HEK293 (cell line): ENCODE results near the gene UTP4.

ENCODE experiments used
- AEBP2 ChIP-seq: fragments of 450-650 bp; formaldehyde crosslinking; IDR thresholded peaks from 2 replicates; pipeline ENCODE4 v1.5.1; 2016; ENCODE audit warnings: missing biosample characterization, missing genetic modification characterization, borderline replicate concordance
- CTCF ChIP-seq: fragments of 450-650 bp; formaldehyde crosslinking; IDR thresholded peaks from 2 replicates; pipeline ENCODE4 v1.5.1; 2016; ENCODE audit warnings: missing biosample characterization, missing genetic modification characterization
- GLIS2 ChIP-seq: fragments of 450-650 bp; formaldehyde crosslinking; IDR thresholded peaks from 2 replicates; pipeline ENCODE4 v1.5.1; 2016; ENCODE audit warnings: missing biosample characterization, missing genetic modification characterization
- KLF17 ChIP-seq: fragments of 450-650 bp; formaldehyde crosslinking; IDR thresholded peaks from 2 replicates; pipeline ENCODE4 v1.5.1; 2016; ENCODE audit warnings: missing biosample characterization, missing genetic modification characterization
- PATZ1 ChIP-seq: fragments of 450-650 bp; formaldehyde crosslinking; IDR thresholded peaks from 2 replicates; pipeline ENCODE4 v1.5.1; 2016; ENCODE audit warnings: missing biosample characterization, missing genetic modification characterization
- PRDM1 ChIP-seq: fragments of 450-650 bp; formaldehyde crosslinking; IDR thresholded peaks from 2 replicates; pipeline ENCODE4; 2016; ENCODE audit warnings: missing biosample characterization, missing genetic modification characterization
- PRDM10 ChIP-seq: fragments of 450-650 bp; formaldehyde crosslinking; IDR thresholded peaks from 2 replicates; pipeline ENCODE4 v1.5.1; 2016; ENCODE audit warnings: missing biosample characterization, missing genetic modification characterization
- SP7 ChIP-seq: fragments of 450-650 bp; formaldehyde crosslinking; IDR thresholded peaks from 2 replicates; pipeline ENCODE4 v1.5.1; 2016; ENCODE audit warnings: missing biosample characterization, missing genetic modification characterization
- YY1 ChIP-seq: fragments of 450-650 bp; formaldehyde crosslinking; IDR thresholded peaks from 2 replicates; pipeline ENCODE4 v1.5.1; 2018; ENCODE audit warnings: missing biosample characterization, missing genetic modification characterization
- ZBTB17 ChIP-seq: fragments of 450-650 bp; formaldehyde crosslinking; IDR thresholded peaks from 2 replicates; pipeline ENCODE4 v1.5.1; 2016; ENCODE audit warnings: missing biosample characterization, missing genetic modification characterization
- ZBTB26 ChIP-seq: fragments of 450-650 bp; formaldehyde crosslinking; optimal IDR thresholded peaks from 2 replicates; pipeline ENCODE3; 2016; ENCODE audit warnings: missing biosample characterization, mild to moderate bottlenecking, missing genetic modification characterization
- ZEB2 ChIP-seq: fragments of 450-650 bp; formaldehyde crosslinking; IDR thresholded peaks from 2 replicates; pipeline ENCODE4 v1.5.1; 2016; ENCODE audit warnings: missing biosample characterization, missing genetic modification characterization
- ZNF133 ChIP-seq: fragments of 450-650 bp; formaldehyde crosslinking; IDR thresholded peaks from 2 replicates; pipeline ENCODE4 v1.5.1; 2016; ENCODE audit warnings: missing biosample characterization, missing genetic modification characterization
- ZNF223 ChIP-seq: fragments of 450-650 bp; formaldehyde crosslinking; IDR thresholded peaks from 2 replicates; pipeline ENCODE4 v1.5.1; 2016; ENCODE audit warnings: missing biosample characterization, missing genetic modification characterization
- ZNF24 ChIP-seq: fragments of 450-650 bp; formaldehyde crosslinking; IDR thresholded peaks from 2 replicates; pipeline ENCODE4 v1.5.1; 2016; ENCODE audit warnings: missing biosample characterization, missing genetic modification characterization
- ZNF248 ChIP-seq: fragments of 450-650 bp; formaldehyde crosslinking; IDR thresholded peaks from 2 replicates; pipeline ENCODE4 v1.5.1; 2017; ENCODE audit warnings: missing biosample characterization, missing genetic modification characterization
- ZNF292 ChIP-seq: fragments of 450-650 bp; formaldehyde crosslinking; IDR thresholded peaks from 2 replicates; pipeline ENCODE4 v1.5.1; 2016; ENCODE audit warnings: low read depth, missing biosample characterization, missing genetic modification characterization, borderline replicate concordance
- ZNF350 ChIP-seq: fragments of 450-650 bp; formaldehyde crosslinking; IDR thresholded peaks from 2 replicates; pipeline ENCODE4 v1.5.0; 2017; ENCODE audit warnings: missing biosample characterization, mild to moderate bottlenecking, missing genetic modification characterization
- ZNF391 ChIP-seq: fragments of 450-650 bp; formaldehyde crosslinking; IDR thresholded peaks from 2 replicates; pipeline ENCODE4 v1.5.1; 2016; ENCODE audit warnings: low read depth, missing biosample characterization, missing genetic modification characterization, borderline replicate concordance
- ZNF544 ChIP-seq: fragments of 450-650 bp; formaldehyde crosslinking; IDR thresholded peaks from 2 replicates; pipeline ENCODE4 v1.5.0; 2017; ENCODE audit warnings: missing biosample characterization, missing genetic modification characterization
- ZNF561 ChIP-seq: fragments of 450-650 bp; IDR thresholded peaks from 2 replicates; pipeline ENCODE4 v1.5.1; 2018; ENCODE audit warnings: missing biosample characterization, missing genetic modification characterization, borderline replicate concordance
- ZNF571 ChIP-seq: fragments of 450-650 bp; formaldehyde crosslinking; IDR thresholded peaks from 2 replicates; pipeline ENCODE4 v1.5.0; 2017; ENCODE audit warnings: missing biosample characterization, missing genetic modification characterization
- ZNF660 ChIP-seq: fragments of 450-650 bp; IDR thresholded peaks from 2 replicates; pipeline ENCODE4 v1.5.1; 2018; ENCODE audit warnings: missing biosample characterization, mild to moderate bottlenecking, missing genetic modification characterization
- ZNF704 ChIP-seq: fragments of 450-650 bp; formaldehyde crosslinking; IDR thresholded peaks from 2 replicates; pipeline ENCODE4 v1.5.1; 2016; ENCODE audit warnings: missing biosample characterization, missing genetic modification characterization
- ZNF791 ChIP-seq: fragments of 450-650 bp; formaldehyde crosslinking; IDR thresholded peaks from 2 replicates; pipeline ENCODE4 v1.5.1; 2016; ENCODE audit warnings: missing biosample characterization, missing genetic modification characterization
- ZSCAN23 ChIP-seq: fragments of 450-650 bp; formaldehyde crosslinking; IDR thresholded peaks from 2 replicates; pipeline ENCODE4 v1.5.1; 2016; ENCODE audit warnings: missing biosample characterization, missing genetic modification characterization
- ZXDB ChIP-seq: fragments of 450-650 bp; formaldehyde crosslinking; IDR thresholded peaks from 2 replicates; pipeline ENCODE4 v1.5.1; 2016; ENCODE audit warnings: missing biosample characterization, missing genetic modification characterization

The UTP4 gene

GRCh38 chr16:69105501-69106361 lies 26.7 kb upstream of the UTP4 start, which contains the start of gene HAS3 (continued):
- TF ChIP-seq ZNF391 (tag by site-specific recombination) (no peak), ZNF350 (tag by site-specific recombination) (no peak), ZBTB26 (tag by site-specific recombination) (peak; percentile 87), PATZ1 (peak; percentile 54), SP7 (0 out of 2 replicates have a peak, but pooled peaks have one; percentile 17), AEBP2 (no peak), ZNF561 (tag by site-specific recombination) (peak; percentile 83; the same call in 1 of the 2 replicates), ZNF133 (tag by site-specific recombination) (no peak), CTCF (tag by site-specific recombination) (peak; percentile 73), ZNF223 (tag by site-specific recombination) (no peak), ZNF704 (tag by site-specific recombination) (no peak), PRDM10 (tag by site-specific recombination) (peak; percentile 16; the same call in 1 of the 2 replicates), YY1 (no peak), ZXDB (peak; percentile 56; the same call in 1 of the 2 replicates), ZBTB17 (tag by site-specific recombination) (0 out of 2 replicates have a peak, but pooled peaks have one; percentile 32), ZNF791 (0 out of 2 replicates have a peak, but pooled peaks have one; percentile 31), KLF17 (tag by site-specific recombination) (no peak), ZNF660 (tag by site-specific recombination) (peak; percentile 46), ZEB2 (tag by site-specific recombination) (no peak), ZNF248 (no peak), ZNF571 (no peak), PRDM1 (tag by site-specific recombination) (peak; percentile 51), ZNF292 (tag by site-specific recombination) (no peak), ZNF544 (tag by site-specific recombination) (no peak), GLIS2 (tag by site-specific recombination) (peak; percentile 75), ZNF24 (tag by site-specific recombination) (no peak), ZSCAN23 (tag by site-specific recombination) (no peak)
